HepG2 (cell line): ENCODE data around the gene CDT1. TPM values are rescaled to one million over a fixed set of nuclear protein-coding genes. Genes with fewer than 3 reads are reported as not detected.

Source experiments
- ATAD3A ChIP-seq: sonication (generic); formaldehyde crosslinking; IDR thresholded peaks from 2 replicates; pipeline ENCODE4 v1.4.0; 2020; ENCODE audit warnings: missing genetic modification reagents
- CBFB ChIP-seq: sonication (generic); formaldehyde crosslinking; IDR thresholded peaks from 2 replicates; pipeline ENCODE4 v1.4.0; 2020; ENCODE audit warnings: missing genetic modification reagents
- E2F1 ChIP-seq: sonication (generic); formaldehyde crosslinking; IDR thresholded peaks from 2 replicates; pipeline ENCODE4 v1.5.0; 2020; ENCODE audit warnings: missing genetic modification reagents
- HDAC1 ChIP-seq: sonication (generic); formaldehyde crosslinking; IDR thresholded peaks from 2 replicates; pipeline ENCODE4 v1.5.1; 2020; ENCODE audit warnings: mild to moderate bottlenecking, missing genetic modification reagents
- HINFP ChIP-seq: sonication (generic); formaldehyde crosslinking; IDR thresholded peaks from 2 replicates; pipeline ENCODE4 v1.4.0; 2020; ENCODE audit warnings: low read depth, mild to moderate bottlenecking, missing genetic modification reagents
- HIVEP1 ChIP-seq: sonication (generic); formaldehyde crosslinking; IDR thresholded peaks from 2 replicates; pipeline ENCODE4 v1.4.0; 2020; ENCODE audit warnings: mild to moderate bottlenecking, missing genetic modification reagents
- HMG20A ChIP-seq: IDR thresholded peaks from 2 replicates; pipeline ENCODE4 v1.6.1; 2016; ENCODE audit warnings: borderline replicate concordance
- HMGXB4 ChIP-seq, 2 experiments: sonication (generic) in 1 of 2; formaldehyde crosslinking in 1 of 2; IDR thresholded peaks; 2 replicates each; pipeline versions ENCODE4 v1.4.0 to v1.6.1; 2018 to 2020; ENCODE audit warnings: missing genetic modification reagents in 2 of 2, borderline replicate concordance in 1 of 2, low read depth in 1 of 2, mild to moderate bottlenecking in 1 of 2, missing biosample characterization in 1 of 2
- KMT2B ChIP-seq: IDR thresholded peaks from 2 replicates; pipeline ENCODE4 v1.6.1; 2016; ENCODE audit warnings: missing genetic modification reagents, missing compliant biosample characterization
- NAIF1 ChIP-seq: sonication (generic); formaldehyde crosslinking; IDR thresholded peaks from 2 replicates; pipeline ENCODE4 v1.5.0; 2020; ENCODE audit warnings: mild to moderate bottlenecking, missing genetic modification reagents, borderline replicate concordance
- NCOA2 ChIP-seq: sonication (generic); formaldehyde crosslinking; IDR thresholded peaks from 2 replicates; pipeline ENCODE4 v1.8.0; 2022; ENCODE audit warnings: inconsistent platforms
- NKX3-1 ChIP-seq: sonication (generic); formaldehyde crosslinking; IDR thresholded peaks from 2 replicates; pipeline ENCODE4 v1.5.0; 2020; ENCODE audit warnings: missing genetic modification reagents
- NR2F1 ChIP-seq, 2 experiments: fragments of 450-650 bp in 1 of 2; formaldehyde crosslinking in 1 of 2; IDR thresholded peaks; 2 replicates each; pipeline versions ENCODE4 v1.5.0 to v1.6.1; 2016 to 2020; ENCODE audit warnings: mild to moderate bottlenecking in 1 of 2, missing compliant biosample characterization in 1 of 2, missing genetic modification reagents in 1 of 2, moderate library complexity in 1 of 2
- RFX3 ChIP-seq: IDR thresholded peaks from 2 replicates; pipeline ENCODE4 v1.6.1; 2016; ENCODE audit warnings: missing biosample characterization, missing genetic modification reagents
- RNF2 ChIP-seq: fragments of 450-650 bp; conservative IDR thresholded peaks from 2 replicates; pipeline ENCODE4 v1.6.1; 2016; ENCODE audit warnings: low read depth
- TOPORS ChIP-seq: sonication (generic); formaldehyde crosslinking; IDR thresholded peaks from 2 replicates; pipeline ENCODE4 v1.8.0; 2023; ENCODE audit warnings: mild to moderate bottlenecking, missing genetic modification reagents
- ZBTB39 ChIP-seq: sonication (generic); formaldehyde crosslinking; IDR thresholded peaks from 2 replicates; pipeline ENCODE4 v1.5.0; 2020; ENCODE audit warnings: missing genetic modification reagents
- ZFAT ChIP-seq: sonication (generic); formaldehyde crosslinking; conservative IDR thresholded peaks from 2 replicates; pipeline ENCODE4 v1.8.1; 2023; ENCODE audit warnings: missing genetic modification reagents, inconsistent platforms
- ZNF235 ChIP-seq: sonication (generic); formaldehyde crosslinking; IDR thresholded peaks from 2 replicates; pipeline ENCODE4 v1.8.1; 2023; ENCODE audit warnings: mild to moderate bottlenecking, missing genetic modification reagents, borderline replicate concordance
- ZNF296 ChIP-seq: sonication (generic); formaldehyde crosslinking; conservative IDR thresholded peaks from 2 replicates; pipeline ENCODE4 v1.5.0; 2020; ENCODE audit warnings: mild to moderate bottlenecking, missing genetic modification reagents
- polyA plus RNA-seq, 8 experiments: library from polyadenylated mRNA; depleted of rRNA in 3 of 8; stranded (reverse) in 7 of 8; unstranded in 1 of 8; fragments of >200 nt; fragmentation: Illumina TruSeq in 4 of 8; extraction: Trizol in 4 of 8; gene quantifications; 2 replicates each; pipeline versions ENCODE4 v1.2.1 to v1.2.3, GENCODE V29; 2011 to 2016; ENCODE audit warnings: low read depth in 4 of 8, missing spikeins in 1 of 8, mixed read lengths in 1 of 8; ENCODE audit not compliant: insufficient read depth in 1 of 8
- total RNA-seq, 5 experiments: library from RNA; depleted of rRNA; stranded (reverse); fragments of >200 nt; fragmentation: Illumina TruSeq; extraction: Trizol; gene quantifications; 2 replicates each; pipeline ENCODE4 v1.2.3, GENCODE V29; 2016; ENCODE audit warnings: low read depth in 1 of 5
- TF ChIP-seq, protein P1 (sequence below): sonication (generic); formaldehyde crosslinking; IDR thresholded peaks from 2 replicates; pipeline ENCODE4 v1.4.0; 2020; ENCODE audit warnings: missing genetic modification reagents

Gene CDT1
- total and polyA plus RNA-seq, 2 of the 13 experiments (the other 11 are each of a cell fraction or from before 2014, with no cell fraction given): 23.1 to 23.8 TPM

DNA sequence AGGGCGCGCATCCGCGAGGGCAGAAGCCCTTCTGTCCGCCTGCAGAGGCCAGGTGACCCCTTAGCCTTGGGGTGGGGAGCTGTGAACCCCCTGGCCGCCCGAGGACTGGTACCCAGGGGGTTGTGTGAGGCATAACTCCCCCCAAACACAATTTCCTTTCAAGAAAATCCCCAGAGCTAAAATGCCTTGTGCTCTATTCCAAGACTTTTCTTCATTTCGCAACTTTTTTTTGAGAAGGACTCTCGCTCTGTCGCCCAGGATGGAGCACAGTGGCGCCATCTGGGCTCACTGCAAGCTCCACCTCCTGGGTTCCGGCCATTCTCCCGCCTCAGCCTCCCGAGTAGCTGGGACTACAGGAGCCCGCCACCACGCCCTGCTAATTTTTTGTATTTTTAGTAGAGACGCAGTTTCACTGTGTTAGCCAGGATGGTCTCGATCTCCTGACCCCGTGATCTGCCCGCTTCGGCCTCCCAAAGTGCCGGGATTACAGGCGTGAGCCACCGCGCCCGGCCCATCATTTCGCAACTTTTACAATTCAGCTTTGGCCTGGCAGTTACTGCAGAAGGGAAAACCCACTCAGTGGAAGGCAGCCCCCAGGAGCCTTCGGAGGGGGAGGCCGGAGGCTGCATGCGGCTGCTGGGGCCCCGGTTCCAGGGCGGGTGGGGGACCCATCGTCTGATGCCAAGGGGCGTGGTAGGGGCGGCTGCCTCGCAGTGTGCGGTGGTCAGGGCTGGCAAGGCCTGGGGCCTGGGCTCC, 9.1 kb downstream of the CDT1 start (continued):
- 0 out of 2 replicates have a peak, but pooled peaks have one; percentile 24 for TF ChIP-seq NAIF1 (CRISPR knock-in tag)
- no peak for TF ChIP-seq HIVEP1 (CRISPR knock-in tag)
- no peak for TF ChIP-seq ZNF296 (CRISPR knock-in tag)
- TF ChIP-seq KMT2B: no peak
- no peak; the same call in 1 of the 2 replicates for TF ChIP-seq NCOA2 (CRISPR knock-in tag)
- no peak for TF ChIP-seq HMG20A
- peak; percentile 16; the same call in 1 of the 2 replicates for TF ChIP-seq E2F1 (CRISPR knock-in tag)
- TF ChIP-seq ZBTB39: no peak
- TF ChIP-seq HINFP (CRISPR knock-in tag): 0 out of 2 replicates have a peak, but pooled peaks have one; percentile 59
- TF ChIP-seq NR2F1 (CRISPR knock-in tag; IDR thresholded peaks at IDR 0.05): peak in 1 of 2 experiments; percentile 35; a peak in 1 of 4 replicates
- TF ChIP-seq ZNF235: no peak
- TF ChIP-seq, protein P1, sequence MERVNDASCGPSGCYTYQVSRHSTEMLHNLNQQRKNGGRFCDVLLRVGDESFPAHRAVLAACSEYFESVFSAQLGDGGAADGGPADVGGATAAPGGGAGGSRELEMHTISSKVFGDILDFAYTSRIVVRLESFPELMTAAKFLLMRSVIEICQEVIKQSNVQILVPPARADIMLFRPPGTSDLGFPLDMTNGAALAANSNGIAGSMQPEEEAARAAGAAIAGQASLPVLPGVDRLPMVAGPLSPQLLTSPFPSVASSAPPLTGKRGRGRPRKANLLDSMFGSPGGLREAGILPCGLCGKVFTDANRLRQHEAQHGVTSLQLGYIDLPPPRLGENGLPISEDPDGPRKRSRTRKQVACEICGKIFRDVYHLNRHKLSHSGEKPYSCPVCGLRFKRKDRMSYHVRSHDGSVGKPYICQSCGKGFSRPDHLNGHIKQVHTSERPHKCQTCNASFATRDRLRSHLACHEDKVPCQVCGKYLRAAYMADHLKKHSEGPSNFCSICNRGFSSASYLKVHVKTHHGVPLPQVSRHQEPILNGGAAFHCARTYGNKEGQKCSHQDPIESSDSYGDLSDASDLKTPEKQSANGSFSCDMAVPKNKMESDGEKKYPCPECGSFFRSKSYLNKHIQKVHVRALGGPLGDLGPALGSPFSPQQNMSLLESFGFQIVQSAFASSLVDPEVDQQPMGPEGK (CRISPR knock-in tag): no peak
- TF ChIP-seq HMGXB4 (CRISPR knock-in tag; IDR thresholded peaks at IDR 0.05; ENCODE audit: borderline replicate concordance in 1 of 2, low read depth in 1 of 2): no peak
- no peak for TF ChIP-seq RNF2
- TF ChIP-seq CBFB: no peak
- no peak for TF ChIP-seq HDAC1 (CRISPR knock-in tag)
- no peak for TF ChIP-seq RFX3 (CRISPR knock-in tag)
- no peak for TF ChIP-seq TOPORS (CRISPR knock-in tag)
- no peak for TF ChIP-seq ZFAT
- no peak for TF ChIP-seq ATAD3A
- peak; percentile 69; the same call in 1 of the 2 replicates for TF ChIP-seq NKX3-1 (CRISPR knock-in tag)
